GM18502 (cell line): ENCODE data around the gene MKS1.

Experiments used
- ATAC-seq: cut with Tn5 transposase; IDR thresholded peaks from one replicate; pipeline ENCODE4 v1.9.1; 2021; ENCODE audit warnings: mild to moderate bottlenecking; ENCODE audit not compliant: unreplicated experiment, poor library complexity

MKS1 gene

DNA sequence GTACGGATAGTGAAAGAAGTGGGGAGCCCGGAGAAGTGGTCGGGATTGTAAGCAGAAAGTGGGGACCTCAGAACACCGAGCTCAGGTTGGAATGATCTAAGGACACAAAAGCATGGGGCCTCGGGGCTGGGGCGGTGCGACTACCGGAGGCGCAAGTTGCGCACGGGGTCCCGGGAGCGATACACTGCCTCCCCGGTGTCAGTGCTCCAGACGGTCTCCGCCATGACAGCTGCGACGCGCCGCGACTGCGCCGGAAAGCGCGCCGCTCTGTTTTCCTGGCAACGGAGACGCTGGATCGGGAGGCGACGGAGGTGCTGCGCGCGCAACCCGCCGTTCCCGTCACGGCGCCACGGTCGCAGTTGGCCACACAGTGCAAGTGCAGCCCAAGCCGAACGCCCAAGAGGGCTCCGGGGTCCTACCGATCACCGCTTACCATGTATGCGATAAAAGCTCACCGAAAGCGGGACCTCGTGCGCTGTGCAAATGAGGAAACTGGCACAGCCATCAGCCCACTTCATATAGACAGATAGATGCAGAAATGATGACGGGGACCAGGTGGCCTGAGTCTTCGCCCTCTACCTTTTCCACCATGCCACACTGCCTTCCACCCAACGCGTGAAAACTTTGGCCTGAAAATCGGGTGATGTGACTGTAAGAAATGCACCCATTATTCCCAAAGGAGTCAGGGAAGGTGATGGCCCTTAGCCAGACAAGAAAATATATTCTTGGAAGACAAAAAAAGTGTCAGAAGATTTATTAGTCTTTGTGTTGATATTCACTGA lies at the start of gene MKS1:
TSS of gene MKS1 (minus strand) at position 249 of the 782 bp plus-strand sequence. CDS start at position 224, 25 bp downstream.
- ATAC-seq: peak; percentile 96

DNA sequence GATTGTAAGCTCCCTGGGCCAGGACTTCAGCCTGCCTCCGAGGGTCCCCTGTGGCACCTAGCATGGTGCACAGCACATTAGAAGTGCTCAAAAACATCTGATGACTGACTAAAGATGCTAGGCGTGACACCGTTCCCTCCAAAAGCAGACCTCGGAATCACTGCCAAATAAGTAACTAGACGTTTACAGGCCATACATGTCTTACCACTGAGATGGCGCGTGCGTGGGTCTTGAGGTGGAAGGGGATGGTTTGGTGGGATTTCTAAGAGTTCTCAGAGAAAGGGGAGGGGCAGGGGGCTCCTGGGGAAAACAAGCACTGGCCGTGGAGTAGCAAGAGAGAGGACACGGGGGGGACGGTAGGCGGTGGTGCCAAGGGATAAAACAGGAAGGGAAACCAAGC lies 49.3 kb upstream of the MKS1 start:
- no peak for ATAC-seq

DNA sequence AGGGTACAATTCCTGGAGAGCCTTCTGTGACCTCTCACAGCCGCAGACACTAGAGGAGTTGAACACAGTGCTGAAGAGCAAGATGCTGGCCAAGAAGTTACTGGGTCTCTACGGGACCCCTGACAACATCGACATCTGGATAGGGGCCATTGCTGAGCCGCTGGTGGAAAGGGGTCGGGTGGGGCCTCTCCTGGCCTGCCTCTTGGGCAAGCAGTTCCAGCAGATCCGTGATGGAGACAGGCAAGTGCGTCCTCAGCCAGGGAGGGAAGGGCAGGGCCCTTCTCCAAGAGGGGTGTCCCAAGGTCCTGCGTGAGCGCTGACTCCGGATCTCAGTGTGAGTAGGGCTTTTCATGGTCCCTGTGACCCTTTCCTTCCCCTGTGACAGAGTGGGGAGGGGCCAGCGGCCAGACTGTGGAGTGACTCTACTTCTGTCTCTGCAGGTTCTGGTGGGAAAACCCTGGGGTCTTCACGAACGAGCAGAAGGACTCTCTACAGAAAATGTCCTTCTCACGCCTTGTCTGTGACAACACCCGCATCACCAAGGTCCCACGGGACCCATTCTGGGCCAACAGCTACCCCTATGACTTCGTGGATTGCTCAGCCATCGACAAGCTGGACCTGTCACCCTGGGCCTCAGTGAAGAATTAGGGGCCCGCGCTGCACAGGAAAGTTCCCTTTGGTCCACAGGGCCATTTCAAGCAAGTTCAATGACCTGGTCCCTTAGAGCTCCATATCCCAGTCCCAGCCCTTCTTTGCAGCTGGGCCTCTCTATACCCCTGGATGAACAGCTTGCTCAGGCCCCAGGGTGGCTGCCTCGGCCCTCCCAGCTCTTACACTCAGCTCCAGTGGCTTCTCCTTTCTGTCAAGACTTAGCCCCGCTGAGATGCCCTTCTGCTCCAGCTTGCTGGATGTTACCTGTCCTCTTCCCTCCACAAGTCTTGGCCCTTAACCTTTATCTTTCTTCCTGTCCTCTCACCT lies 48.6 kb upstream of the MKS1 start:
- no peak for ATAC-seq

DNA sequence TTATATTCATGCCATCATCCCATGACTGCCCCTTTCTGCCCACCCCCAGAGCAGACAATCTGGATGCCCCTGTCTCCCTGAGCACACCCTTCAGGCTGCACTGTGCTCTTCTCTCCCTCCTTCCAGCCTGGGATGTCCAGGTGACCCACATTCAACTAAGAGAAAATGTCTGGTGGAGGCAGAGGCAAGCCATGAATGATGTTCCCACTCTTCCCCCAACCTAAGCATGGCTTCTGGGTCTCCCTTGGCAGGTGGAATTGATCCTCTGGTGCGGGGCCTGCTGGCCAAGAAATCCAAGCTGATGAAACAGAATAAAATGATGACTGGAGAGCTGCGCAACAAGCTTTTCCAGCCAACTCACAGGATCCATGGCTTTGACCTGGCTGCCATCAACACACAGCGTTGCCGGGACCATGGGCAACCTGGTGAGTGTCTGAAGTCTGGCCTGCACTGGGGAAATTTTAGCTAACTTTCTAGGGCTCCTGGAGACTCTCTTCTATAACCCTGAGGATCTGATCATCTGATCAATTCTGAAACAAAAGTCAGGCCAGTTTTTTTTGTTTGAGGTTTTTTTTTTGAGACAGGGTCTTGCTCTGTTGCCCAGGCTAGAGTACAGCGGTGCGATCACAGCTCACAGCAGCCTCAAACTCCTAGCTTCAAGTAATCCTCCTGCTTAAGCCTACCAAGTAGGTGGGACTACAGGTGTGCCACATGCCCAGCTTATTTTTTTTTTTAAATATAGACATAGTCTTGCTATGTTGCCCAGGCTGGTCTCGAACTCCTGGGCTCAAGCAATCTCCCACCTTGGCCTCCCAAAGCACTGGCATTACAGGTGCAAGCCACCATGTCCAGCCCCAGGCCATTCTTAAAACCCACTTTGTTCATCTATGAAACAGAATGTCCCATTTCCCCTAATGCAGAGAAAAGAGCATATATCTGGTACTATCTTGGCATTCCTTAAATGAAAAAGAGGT lies 47.1 kb upstream of the MKS1 start:
- ATAC-seq: no peak

DNA sequence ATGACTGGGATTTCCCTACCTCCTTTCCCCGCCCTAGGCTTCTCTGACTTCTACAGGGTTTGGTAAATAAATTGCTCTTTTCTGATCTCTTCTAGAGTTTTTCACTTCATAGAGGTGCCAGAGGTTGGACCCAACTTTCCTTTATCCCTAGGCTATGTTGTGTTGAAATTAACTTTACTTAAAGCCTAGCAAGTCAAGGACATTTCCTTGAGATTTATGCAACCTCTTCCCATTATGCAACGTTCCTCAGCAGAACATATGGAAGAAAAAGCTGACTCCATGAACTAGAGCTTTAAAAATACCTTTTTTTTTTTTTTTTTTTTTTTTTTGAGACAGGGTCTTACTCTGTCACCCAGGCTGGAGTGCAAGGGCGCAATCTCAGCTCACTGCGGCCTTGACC lies 46.2 kb upstream of the MKS1 start:
- ATAC-seq: no peak

DNA sequence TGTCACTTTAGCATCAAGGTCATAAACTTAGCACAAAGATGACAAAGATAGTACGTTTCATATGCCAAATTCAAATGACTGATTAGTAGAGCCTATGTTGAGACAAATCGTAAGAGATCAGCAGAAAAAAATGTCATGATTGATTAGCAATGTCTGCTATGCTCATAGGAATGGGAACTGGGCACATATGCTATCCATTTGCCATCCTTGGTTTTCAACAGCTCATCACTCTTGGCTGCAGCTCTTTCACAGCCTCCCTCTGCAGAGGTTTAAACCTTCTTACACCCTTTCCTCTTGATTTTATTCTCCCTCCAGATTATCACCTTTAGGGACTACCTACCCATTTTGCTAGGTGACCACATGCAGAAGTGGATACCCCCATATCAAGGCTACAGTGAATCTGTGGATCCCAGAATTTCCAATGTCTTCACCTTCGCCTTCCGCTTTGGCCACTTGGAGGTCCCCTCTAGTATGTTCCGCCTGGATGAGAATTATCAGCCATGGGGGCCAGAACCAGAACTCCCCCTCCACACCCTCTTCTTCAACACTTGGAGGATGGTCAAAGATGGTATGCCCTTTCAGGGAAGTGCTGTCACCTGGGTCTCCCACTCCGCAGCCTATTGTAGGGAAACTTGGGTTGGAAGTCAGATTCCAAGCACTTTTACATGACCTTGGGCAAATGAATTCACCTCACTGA lies 45.5 kb upstream of the MKS1 start:
- ATAC-seq: no peak

DNA sequence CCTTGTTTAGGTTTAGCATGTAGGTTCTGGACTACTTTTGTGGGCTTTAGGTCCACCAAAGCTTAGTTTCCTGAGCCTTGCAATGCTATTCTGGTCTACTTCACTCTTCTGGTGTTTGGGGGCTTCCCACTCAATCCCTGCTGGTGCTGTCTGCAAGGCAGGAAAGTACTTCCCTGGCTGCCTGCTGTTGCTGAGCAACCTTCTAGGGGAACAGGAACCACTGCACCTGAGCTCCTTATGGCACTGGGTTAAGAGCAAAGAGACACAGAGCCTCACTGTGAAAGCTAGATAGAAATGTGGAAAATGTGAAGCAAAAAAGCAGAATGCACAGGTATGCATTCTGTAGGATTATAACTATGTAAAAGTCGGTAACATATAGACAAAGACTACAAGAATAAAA lies 44.7 kb upstream of the MKS1 start:
- ATAC-seq: no peak

DNA sequence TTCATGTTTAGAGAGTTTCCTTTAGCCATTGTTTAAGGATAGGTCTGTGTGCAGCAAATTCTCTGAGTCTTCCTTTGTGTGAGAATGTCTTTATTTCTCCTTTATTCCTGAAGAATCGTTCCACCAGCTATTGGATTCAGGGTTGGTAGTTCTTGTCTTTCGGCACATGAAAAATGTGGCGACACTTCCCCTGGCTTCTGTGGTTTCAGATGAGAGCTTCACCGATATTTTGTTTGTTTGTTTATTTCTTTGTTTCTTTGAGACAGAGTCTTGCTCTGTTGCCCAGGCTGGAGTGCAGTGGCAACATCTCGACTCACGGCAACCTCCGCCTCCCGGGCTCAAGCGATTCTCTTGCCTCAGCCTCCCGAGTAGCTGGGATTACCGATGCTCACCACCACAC lies 43.1 kb upstream of the MKS1 start:
- no peak for ATAC-seq

DNA sequence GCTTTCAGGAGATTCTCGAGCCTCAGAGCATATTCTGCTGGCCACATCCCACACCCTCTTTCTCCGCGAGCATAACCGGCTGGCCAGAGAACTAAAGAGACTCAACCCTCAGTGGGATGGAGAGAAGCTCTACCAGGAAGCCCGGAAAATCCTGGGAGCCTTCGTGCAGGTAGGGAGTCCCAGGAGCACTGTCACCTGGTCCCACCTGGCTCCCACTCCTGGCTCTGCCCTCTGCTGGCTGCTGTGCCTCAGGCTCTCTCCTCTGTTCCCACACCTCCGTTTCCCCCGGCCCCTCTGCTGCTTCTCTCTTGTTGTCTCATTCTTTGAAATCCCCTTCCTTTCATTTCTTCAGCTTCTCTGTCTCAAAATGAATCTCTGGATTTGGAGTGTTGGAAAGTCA lies 35.7 kb upstream of the MKS1 start:
- ATAC-seq: no peak

DNA sequence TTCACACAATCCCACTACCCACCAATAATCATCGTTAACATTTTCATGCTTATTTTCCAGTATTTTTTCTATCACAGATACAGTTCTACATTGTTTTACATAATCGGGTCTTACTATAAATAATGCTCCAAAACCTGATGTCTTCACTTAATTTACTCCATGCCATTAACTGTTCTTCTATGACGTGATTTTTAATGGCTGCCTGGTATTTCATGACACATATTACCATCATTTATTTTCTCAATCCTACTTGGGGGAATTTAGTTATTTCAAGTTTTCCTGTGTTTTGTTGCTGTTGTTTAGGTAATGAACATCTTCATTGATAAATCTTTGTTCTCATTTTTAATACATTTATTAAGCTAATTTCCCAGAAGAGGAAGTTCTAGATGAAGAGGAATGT lies 34.0 kb upstream of the MKS1 start:
- ATAC-seq: no peak

DNA sequence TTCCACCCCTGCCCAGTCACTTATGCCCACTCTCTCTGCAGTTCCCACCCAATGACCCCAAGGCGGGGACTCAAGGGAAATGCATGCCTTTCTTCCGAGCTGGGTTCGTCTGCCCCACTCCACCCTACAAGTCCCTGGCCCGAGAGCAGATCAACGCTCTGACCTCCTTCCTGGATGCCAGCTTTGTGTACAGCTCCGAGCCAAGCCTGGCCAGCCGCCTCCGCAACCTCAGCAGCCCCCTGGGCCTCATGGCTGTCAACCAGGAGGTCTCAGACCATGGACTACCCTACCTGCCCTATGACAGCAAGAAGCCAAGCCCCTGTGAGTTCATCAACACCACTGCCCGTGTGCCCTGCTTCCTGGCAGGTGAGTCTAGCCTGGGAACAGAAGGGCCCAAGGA lies 33.1 kb upstream of the MKS1 start:
- no peak for ATAC-seq

DNA sequence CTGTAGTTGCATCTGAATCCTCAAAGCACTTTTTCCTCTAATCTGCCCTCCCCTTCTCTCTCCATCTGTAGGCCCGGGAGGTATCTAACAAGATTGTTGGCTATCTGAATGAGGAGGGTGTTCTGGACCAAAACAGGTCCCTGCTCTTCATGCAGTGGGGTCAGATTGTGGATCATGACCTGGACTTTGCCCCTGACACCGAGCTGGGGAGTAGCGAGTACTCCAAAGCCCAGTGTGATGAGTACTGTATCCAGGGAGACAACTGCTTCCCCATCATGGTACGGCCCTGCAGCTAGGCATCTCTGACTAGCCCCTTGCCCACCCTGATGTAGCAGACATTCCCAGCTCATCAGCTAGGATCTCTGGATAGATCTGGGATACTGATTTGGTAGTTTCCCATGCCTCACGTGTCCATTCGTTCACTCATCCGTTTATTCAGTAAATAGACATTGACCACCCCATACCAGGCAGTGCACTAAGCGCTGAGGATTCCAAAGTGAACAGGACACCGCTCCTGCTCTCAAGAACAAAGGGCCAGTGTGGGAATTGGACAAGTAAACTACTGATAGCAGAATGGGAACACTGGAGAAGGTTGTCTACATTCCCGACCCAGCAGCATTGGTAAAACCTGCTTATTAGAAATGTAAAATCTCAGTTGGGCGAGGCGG lies 31.4 kb upstream of the MKS1 start:
- ATAC-seq: no peak

DNA sequence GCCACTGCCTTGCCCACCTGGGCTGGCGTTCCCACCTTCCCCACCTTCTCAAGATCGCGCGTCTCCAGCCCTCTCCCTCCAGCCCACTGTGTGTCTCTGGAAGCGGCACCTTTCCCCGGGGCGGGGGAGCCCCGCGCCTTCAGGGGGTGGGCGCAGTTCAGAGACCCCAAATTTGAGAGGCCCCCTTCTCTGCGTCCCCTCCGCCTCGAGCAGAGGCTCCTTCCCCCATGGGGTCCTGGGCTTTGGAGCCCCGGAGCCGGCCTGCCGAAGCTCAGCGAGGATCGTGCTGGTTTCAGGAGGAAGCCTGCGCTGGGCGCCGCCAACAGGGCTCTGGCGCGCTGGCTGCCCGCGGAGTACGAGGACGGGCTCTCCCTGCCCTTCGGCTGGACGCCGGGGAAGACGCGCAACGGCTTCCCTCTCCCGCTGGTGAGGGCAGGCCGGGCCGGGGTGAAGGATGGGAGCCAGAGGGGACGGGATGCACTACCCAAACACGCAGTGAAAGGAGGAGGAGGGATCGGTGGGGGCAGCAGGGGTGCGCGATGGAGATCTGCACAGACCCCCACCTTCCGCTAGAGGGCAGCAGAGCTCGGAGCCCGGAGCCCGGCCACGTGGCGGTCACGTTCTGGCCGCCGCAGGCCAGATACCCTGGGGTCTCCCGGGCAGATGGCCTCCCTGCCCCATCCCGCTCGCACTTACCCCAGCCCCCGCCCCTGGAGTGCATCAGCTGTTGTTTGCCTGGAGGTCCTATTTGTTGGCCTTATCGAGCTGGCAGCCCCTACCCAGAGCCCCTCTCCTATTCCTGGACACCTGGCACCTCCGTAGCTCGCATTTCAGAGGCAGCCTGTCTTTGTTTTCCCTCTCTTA lies 30.4 kb upstream of the MKS1 start:
- ATAC-seq: peak; percentile 66

DNA sequence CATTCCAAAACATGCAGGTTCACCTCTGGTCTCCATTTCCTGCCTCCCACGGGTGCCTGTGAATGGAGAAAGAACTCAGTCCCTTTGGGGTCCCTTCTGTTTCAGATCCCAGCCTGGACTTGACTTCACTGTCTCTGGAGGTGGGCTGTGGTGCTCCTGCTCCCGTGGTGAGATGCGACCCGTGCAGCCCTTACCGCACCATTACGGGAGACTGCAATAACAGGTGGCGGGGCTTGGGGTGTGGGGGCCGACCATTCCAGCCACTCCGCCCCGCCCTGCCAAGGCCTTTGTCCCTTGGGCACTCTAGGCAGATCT lies 29.9 kb upstream of the MKS1 start:
- no peak for ATAC-seq

DNA sequence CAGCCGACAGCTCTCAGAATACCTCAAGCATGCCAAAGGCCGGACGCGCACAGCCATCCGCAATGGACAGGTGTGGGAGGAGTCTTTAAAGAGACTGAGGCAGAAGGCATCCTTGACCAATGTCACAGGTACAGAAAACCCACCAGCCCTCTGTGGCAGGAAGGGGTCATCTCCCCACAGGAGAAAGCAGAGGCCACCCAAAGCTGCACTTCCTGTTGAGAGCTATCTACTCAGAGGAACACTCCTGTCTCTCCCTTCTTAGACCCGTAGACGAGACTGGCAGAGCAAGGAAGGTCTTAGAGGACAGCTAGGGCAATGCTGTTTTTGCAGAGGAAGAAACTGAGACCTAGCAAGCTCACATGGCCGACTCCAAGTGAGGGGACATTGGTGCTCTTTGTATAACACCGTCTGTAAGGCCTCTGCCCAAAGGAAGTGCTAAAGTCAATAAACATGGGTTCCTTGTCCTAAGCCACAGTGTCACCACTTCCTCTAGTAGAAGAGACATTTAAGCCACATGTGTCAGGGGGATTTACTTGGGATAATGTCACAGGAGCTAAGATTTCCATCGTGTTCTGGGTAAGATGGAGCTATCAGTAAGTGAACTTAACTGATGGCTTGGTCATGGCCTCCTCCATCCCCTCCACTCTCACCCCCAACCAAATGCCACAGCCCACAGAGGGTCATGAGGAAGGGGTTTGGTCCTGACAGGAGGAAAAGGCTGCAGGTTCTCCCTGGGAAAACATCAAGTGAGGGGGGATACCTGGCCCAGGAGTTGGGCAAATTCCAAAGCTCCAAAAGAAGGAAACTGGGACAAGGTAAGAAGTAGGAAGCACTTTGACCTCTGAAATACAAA lies 28.7 kb upstream of the MKS1 start:
- no peak for ATAC-seq

DNA sequence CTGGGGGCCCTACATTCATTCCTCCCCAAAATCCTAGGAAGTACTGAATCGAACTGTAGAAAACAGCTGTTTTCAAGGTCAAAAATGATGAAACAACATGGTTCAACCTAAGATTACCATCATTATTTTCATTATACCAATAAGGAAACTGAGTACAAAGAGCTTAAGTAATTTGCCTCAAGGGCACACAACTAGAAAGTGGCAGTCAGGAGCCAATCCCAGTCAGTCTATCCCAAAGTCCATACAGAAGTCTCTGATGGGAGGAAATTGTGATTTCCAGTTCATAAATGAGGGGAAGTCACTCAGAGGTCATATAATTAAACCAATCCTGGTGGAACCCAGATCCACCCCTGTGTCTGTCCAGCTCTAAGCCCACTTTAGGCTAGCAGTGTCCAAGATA lies 27.7 kb upstream of the MKS1 start:
- ATAC-seq: no peak

DNA sequence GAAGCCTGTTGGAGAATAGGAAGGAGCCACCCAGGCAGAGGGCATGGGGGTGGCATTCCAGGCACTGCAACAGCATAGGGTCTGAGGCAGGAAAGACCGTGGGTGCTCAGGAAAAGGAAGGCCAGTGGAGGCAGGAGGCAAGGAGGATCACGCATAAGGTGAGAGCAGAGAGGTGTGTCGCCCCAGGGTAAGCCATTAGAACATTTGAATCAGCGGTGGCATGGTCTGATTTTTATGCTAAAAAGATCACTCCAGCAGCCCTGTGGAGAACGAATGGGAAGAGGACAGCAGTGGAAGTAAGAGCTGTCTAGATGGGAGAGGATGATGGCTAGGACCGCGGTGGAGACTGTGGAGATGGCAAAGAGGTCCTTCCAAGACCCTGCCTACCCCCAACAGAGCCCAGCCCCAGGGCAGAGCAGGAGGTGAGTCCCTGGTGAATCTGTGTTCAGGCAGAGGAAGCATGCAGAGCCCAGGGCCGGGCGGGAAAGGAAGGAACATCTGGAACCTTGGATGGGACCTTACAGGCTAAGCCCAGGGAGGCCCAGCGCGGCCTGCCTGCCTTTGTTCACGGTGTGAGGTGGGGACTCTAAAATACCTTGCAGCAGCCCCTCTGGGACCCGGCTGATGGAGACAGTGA lies 27.2 kb upstream of the MKS1 start:
- no peak for ATAC-seq
